SK-N-SH (cell line): ENCODE results near the gene OXTR. TPM values are rescaled to one million over a fixed set of nuclear protein-coding genes. Genes with fewer than 3 reads are reported as not detected.

ENCODE experiments used
- CTCF ChIA-PET: fragments of 300-600, 350-600 bp; formaldehyde crosslinking; extraction: SDS; loops from one replicate; lab custom pipeline; 2021; lab: Yijun Ruan, JAX
- POLR2A ChIA-PET: fragments of 350-600 bp; sonication (Branson Sonifier 250); formaldehyde crosslinking; extraction: SDS; loops from one replicate; lab custom pipeline; 2020; ENCODE audit warnings: antibody characterized with exemption, inconsistent platforms; lab: Yijun Ruan, JAX
- DNase-seq: peaks from one replicate; pipeline ENCODE4 v3.0.0; 2012
- H2AFZ ChIP-seq: fragments of 200-600 bp; sonication (generic); 2 replicates; pipeline ENCODE4 v1.8.1; 2016; ENCODE audit warnings: antibody characterized with exemption, mild to moderate bottlenecking, low read depth
- H3F3A ChIP-seq: fragments of 200-600 bp; sonication (generic); replicated peaks from 2 replicates; pipeline ENCODE3; 2016; ENCODE audit warnings: antibody characterized with exemption, mild to moderate bottlenecking; ENCODE audit not compliant: insufficient read depth
- H3K27ac ChIP-seq, 2 experiments: fragments of 200-500 bp in 1 of 2; fragments of 200-600 bp in 1 of 2; sonication (Bioruptor generic) in 1 of 2; sonication (generic), shearing (Covaris generic) in 1 of 2; 2 replicates each; pipeline versions ENCODE4 v1.5.1 to v1.6.1; 2014 to 2016; ENCODE audit warnings: low read depth in 2 of 2, inconsistent platforms in 1 of 2, low read length in 1 of 2, mild to moderate bottlenecking in 1 of 2, mixed read lengths in 1 of 2
- H3K27me3 ChIP-seq: fragments of 200-600 bp; sonication (generic), shearing (Covaris generic); 2 replicates; pipeline ENCODE4 v1.6.1; 2016; ENCODE audit warnings: mixed run types; ENCODE audit not compliant: insufficient read depth
- H3K36me3 ChIP-seq, 2 experiments: fragments of 200-500 bp in 1 of 2; fragments of 200-600 bp in 1 of 2; sonication (Bioruptor generic) in 1 of 2; sonication (generic) in 1 of 2; replicated peaks in 1 of 2; 2 replicates each; pipeline versions ENCODE3 to v1.5.1; 2014 to 2016; ENCODE audit warnings: low read length in 1 of 2, mild to moderate bottlenecking in 1 of 2; ENCODE audit not compliant: insufficient read depth in 2 of 2, control insufficient read depth in 1 of 2
- H3K4me1 ChIP-seq, 2 experiments: fragments of 200-500 bp in 1 of 2; fragments of 200-600 bp in 1 of 2; sonication (Bioruptor generic) in 1 of 2; sonication (generic), shearing (Covaris generic) in 1 of 2; 2 replicates each; pipeline versions ENCODE4 v1.5.1 to v1.6.1; 2014 to 2016; ENCODE audit warnings: low read depth in 1 of 2, low read length in 1 of 2, mixed run types in 1 of 2; ENCODE audit not compliant: insufficient read depth in 2 of 2, control insufficient read depth in 1 of 2
- H3K4me2 ChIP-seq: fragments of 200-600 bp; sonication (generic), shearing (Covaris generic); 2 replicates; pipeline ENCODE4 v1.6.1; 2017; ENCODE audit warnings: mixed run types
- H3K4me3 ChIP-seq, 2 experiments: fragments of 200-500 bp in 1 of 2; fragments of 200-600 bp in 1 of 2; sonication (Bioruptor generic) in 1 of 2; sonication (generic), shearing (Covaris generic) in 1 of 2; 2 replicates each; pipeline versions ENCODE4 v1.5.1 to v1.8.1; 2014 to 2016; ENCODE audit warnings: low read depth in 2 of 2, inconsistent platforms in 1 of 2, low read length in 1 of 2, mild to moderate bottlenecking in 1 of 2, mixed read lengths in 1 of 2, moderate library complexity in 1 of 2
- H3K79me2 ChIP-seq: fragments of 200-600 bp; sonication (generic); 2 replicates; pipeline ENCODE4 v1.8.1; 2017; ENCODE audit warnings: mild to moderate bottlenecking; ENCODE audit not compliant: insufficient read depth
- H3K9ac ChIP-seq: fragments of 200-600 bp; sonication (generic); 2 replicates; pipeline ENCODE4 v1.6.1; 2017; ENCODE audit warnings: mixed run types
- H3K9me2 ChIP-seq: fragments of 200-600 bp; sonication (generic); 2 replicates; pipeline ENCODE4 v1.6.1; 2017; ENCODE audit warnings: mixed run types
- H3K9me3 ChIP-seq: fragments of 200-600 bp; sonication (generic); 2 replicates; pipeline ENCODE4 v1.6.1; 2017; ENCODE audit warnings: mixed run types, mild to moderate bottlenecking, moderate library complexity
- H4K20me1 ChIP-seq: fragments of 200-600 bp; sonication (generic); 2 replicates; pipeline ENCODE4 v1.6.1; 2017; ENCODE audit warnings: mild to moderate bottlenecking, mixed run types; ENCODE audit not compliant: insufficient read depth
- CHD2 ChIP-seq: fragments of 150-350 bp; IDR thresholded peaks from 2 replicates; pipeline ENCODE4 v1.6.1; 2018; ENCODE audit warnings: low read length; ENCODE audit not compliant: partially characterized antibody
- ELF1 ChIP-seq: IDR thresholded peaks from 2 replicates; pipeline ENCODE4 v1.4.0; 2012
- EP300 ChIP-seq, 2 experiments: IDR thresholded peaks; 2 replicates each; pipeline versions ENCODE4 v1.4.0 to v1.6.1; 2012; ENCODE audit warnings: borderline replicate concordance in 1 of 2, low read depth in 1 of 2, low read length in 1 of 2
- EZH2phosphoT487 ChIP-seq: fragments of 200-600 bp; sonication (generic); IDR thresholded peaks from 2 replicates; pipeline ENCODE4 v1.6.1; 2017; ENCODE audit warnings: low read depth, mixed run types, mild to moderate bottlenecking, antibody characterized with exemption, moderate library complexity, borderline replicate concordance
- FOSL2 ChIP-seq: IDR thresholded peaks from 2 replicates; pipeline ENCODE4 v1.4.0; 2012; ENCODE audit warnings: low read depth, mild to moderate bottlenecking, moderate library complexity, borderline replicate concordance
- FOXM1 ChIP-seq: IDR thresholded peaks from 2 replicates; pipeline ENCODE4 v1.4.0; 2012; ENCODE audit warnings: low read depth, mild to moderate bottlenecking
- GABPA ChIP-seq: IDR thresholded peaks from 2 replicates; pipeline ENCODE4 v1.4.0; 2012; ENCODE audit warnings: low read depth, mild to moderate bottlenecking
- IRF3 ChIP-seq: fragments of 150-350 bp; IDR thresholded peaks from 2 replicates; pipeline ENCODE4 v1.6.1; 2016; ENCODE audit warnings: mild to moderate bottlenecking, low read depth, low read length
- JUND ChIP-seq: IDR thresholded peaks from 2 replicates; pipeline ENCODE4 v1.4.0; 2012
- MAX ChIP-seq: IDR thresholded peaks from 2 replicates; pipeline ENCODE4 v1.4.0; 2012; ENCODE audit warnings: low read depth
- RAD21 ChIP-seq: IDR thresholded peaks from 2 replicates; pipeline ENCODE4 v1.6.1; 2012; ENCODE audit warnings: mild to moderate bottlenecking, low read length
- RCOR1 ChIP-seq: fragments of 150-350 bp; IDR thresholded peaks from 2 replicates; pipeline ENCODE4 v1.6.1; 2017; ENCODE audit warnings: antibody characterized with exemption, low read length
- REST ChIP-seq: IDR thresholded peaks from 2 replicates; pipeline ENCODE4 v1.6.1; 2012; ENCODE audit warnings: mild to moderate bottlenecking, low read depth, low read length, moderate library complexity
- RFX5 ChIP-seq: IDR thresholded peaks from 2 replicates; pipeline ENCODE4 v1.6.1; 2012; ENCODE audit warnings: mild to moderate bottlenecking, improper control_type of control experiment, low read length
- RXRA ChIP-seq: IDR thresholded peaks from 2 replicates; pipeline ENCODE4 v1.4.0; 2012; ENCODE audit warnings: low read depth, mild to moderate bottlenecking, borderline replicate concordance
- SIN3A ChIP-seq: IDR thresholded peaks from 2 replicates; pipeline ENCODE4 v1.6.1; 2012; ENCODE audit warnings: low read depth, mild to moderate bottlenecking, low read length, moderate library complexity, borderline replicate concordance
- SMC3 ChIP-seq: IDR thresholded peaks from 2 replicates; pipeline ENCODE4 v1.6.1; 2012; ENCODE audit warnings: low read depth, low read length, improper control_type of control experiment
- TCF12 ChIP-seq: IDR thresholded peaks from 2 replicates; pipeline ENCODE4 v1.4.0; 2012
- USF1 ChIP-seq: IDR thresholded peaks from 2 replicates; pipeline ENCODE4 v1.4.0; 2012; ENCODE audit warnings: low read depth, borderline replicate concordance
- YY1 ChIP-seq: IDR thresholded peaks from 2 replicates; pipeline ENCODE4 v1.4.0; 2012; ENCODE audit warnings: low read depth, mild to moderate bottlenecking
- WGBS: methylation state at CpG from one replicate; pipeline ENCODE4 v1.1.6; 2017; ENCODE audit warnings: low lambda C conversion rate; 5-methylcytosine and 5-hydroxymethylcytosine counted together
- polyA plus RNA-seq, 3 experiments: library from polyadenylated mRNA; depleted of rRNA; stranded (reverse); fragments of >200 nt; gene quantifications; 2 replicates each; pipeline ENCODE4 v1.2.3, GENCODE V29; 2012

The OXTR gene
- polyA plus RNA-seq, 1 of the 3 experiments (the other 2 are of a cell fraction), result 1.8 TPM

GRCh38 chr3:8769088-8769822 is at the start of gene OXTR (continued):
- TF ChIP-seq REST (peak; percentile 37; the same call in 1 of the 2 replicates), CHD2 (peak; percentile 23), EP300 (IDR thresholded peaks at IDR 0.05; ENCODE audit: borderline replicate concordance in 1 of 2, low read depth in 1 of 2, low read length in 1 of 2) (no peak), ELF1 (no peak), IRF3 (no peak), RCOR1 (0 out of 2 replicates have a peak, but pooled peaks have one; percentile 43), JUND (no peak), TCF12 (no peak), RXRA (no peak), MAX (0 out of 2 replicates have a peak, but pooled peaks have one; percentile 17), EZH2phosphoT487 (no peak)

- DNase-seq, result no peak
- H3K27ac ChIP-seq, result no peak overlapping the region
- no peaks in the 10 kb centered on the region for H4K20me1 ChIP-seq
- H3K79me2 ChIP-seq, result no peaks in the 10 kb centered on the region
- H3K9me2 ChIP-seq, result no peaks in the 10 kb centered on the region
- H3K4me2 ChIP-seq, result no peak overlapping the region
- TF ChIP-seq EP300 (IDR thresholded peaks at IDR 0.05; ENCODE audit: borderline replicate concordance in 1 of 2, low read depth in 1 of 2, low read length in 1 of 2), result no peak
- TF ChIP-seq SIN3A, result no peak
- TF ChIP-seq IRF3, result no peak
- TF ChIP-seq CHD2, result no peak
- TF ChIP-seq FOSL2, result no peak
- no peak for TF ChIP-seq SMC3
- TF ChIP-seq FOXM1, result no peak
- TF ChIP-seq GABPA, result no peak
- TF ChIP-seq USF1, result no peak
- TF ChIP-seq RAD21, result no peak
- no peak for TF ChIP-seq RFX5
- TF ChIP-seq YY1, result no peak
- TF ChIP-seq, all 33 proteins: peak for 0
- Histone ChIP-seq H3K9ac (no peak overlapping the region), H3F3A (peaks cover 4% of the 10 kb centered on the region), H3K4me1 (no peaks in the 10 kb centered on the region), H3K27me3 (no peaks in the 10 kb centered on the region), H3K4me3 (no peak overlapping the region), H3K9me3 (no peaks in the 10 kb centered on the region), H3K36me3 (no peaks in the 10 kb centered on the region), H2AFZ (no peak overlapping the region)
- WGBS, result 88% methylated on average over 2 of the region's 2 CpGs
- CTCF ChIA-PET, result no interaction called here
- POLR2A ChIA-PET, result no interaction called here
Measured at GRCh38 chr3:8817486-8817885, 48.1 kb upstream of the OXTR start.
